HepG2 (cell line): Measurements from ENCODE around the gene GFY. TPM values are rescaled to one million over a fixed set of nuclear protein-coding genes. Genes with fewer than 3 reads are reported as not detected.

Experiments used
- ATAC-seq: fragments of 200-7000 bp; cut with Tn5 transposase; 3 replicates; pipeline ENCODE4 v1.9.1; 2020; ENCODE audit warnings: mild to moderate bottlenecking, moderate library complexity
- BruUV-seq: library from RNA; stranded (reverse); fragments of 400-500 nt; replicated peaks from 2 replicates; lab custom pipeline; 2021; lab: Mats Ljungman, UMichigan
- CTCF ChIA-PET: fragments of 300-600 bp; formaldehyde crosslinking; extraction: SDS; loops from one replicate; lab custom pipeline; 2021; ENCODE audit warnings: low total read pairs, inconsistent platforms, low intra/inter-chr PET ratio; lab: Yijun Ruan, JAX
- POLR2A ChIA-PET: fragments of 350-600 bp; sonication (Branson Sonifier 250); formaldehyde crosslinking; loops from one replicate; lab custom pipeline; 2020; ENCODE audit warnings: antibody characterized with exemption, inconsistent platforms; lab: Yijun Ruan, JAX
- DNase-seq: peaks from one replicate; pipeline ENCODE4 v3.0.0-alpha.2; 2015; ENCODE audit warnings: low spot score
- FAIRE-seq: peaks from 3 replicates; lab custom pipeline; 2011; peaks lifted over from hg19 to GRCh38; lab: Jason Lieb, UNC
- H2AFZ ChIP-seq: one replicate; pipeline ENCODE4 v1.6.1; 2011; ENCODE audit warnings: low read length, inconsistent platforms
- H3K27ac ChIP-seq: fragments of 300-600 bp; 3 replicates; pipeline ENCODE4 v1.8.0; 2011; ENCODE audit warnings: mixed run types, mild to moderate bottlenecking, mixed read lengths, low read length, inconsistent platforms; ENCODE audit not compliant: insufficient read depth; ENCODE audit errors: extremely low read length
- H3K27me3 ChIP-seq, 2 experiments: fragments of 200-600 bp in 1 of 2; 2 replicates in 1 of 2; 3 replicates in 1 of 2; pipeline versions ENCODE4 v1.6.0 to v1.8.0; 2011; ENCODE audit warnings: low read length in 2 of 2, mild to moderate bottlenecking in 2 of 2, moderate library complexity in 2 of 2, inconsistent platforms in 1 of 2; ENCODE audit not compliant: insufficient read depth in 2 of 2, control insufficient read depth in 1 of 2
- H3K36me3 ChIP-seq, 2 experiments: fragments of 200-600 bp in 1 of 2; replicated peaks in 1 of 2; 2 replicates in 1 of 2; 3 replicates in 1 of 2; pipeline versions ENCODE4 v1.5.1 to v1.8.0; 2011; ENCODE audit warnings: low read length in 2 of 2, inconsistent platforms in 1 of 2; ENCODE audit not compliant: insufficient read depth in 2 of 2, control insufficient read depth in 1 of 2
- H3K4me1 ChIP-seq: 2 replicates; pipeline ENCODE4 v1.5.1; 2012; ENCODE audit warnings: low read length, inconsistent platforms; ENCODE audit not compliant: insufficient read depth
- H3K4me2 ChIP-seq: 2 replicates; pipeline ENCODE4 v1.6.0; 2011; ENCODE audit warnings: low read depth, low read length, inconsistent platforms
- H3K4me3 ChIP-seq, 3 experiments: fragments of 200-600 bp in 1 of 3; sonication (generic), shearing (Covaris generic) in 1 of 3; replicated peaks in 1 of 3; 2 replicates each; pipeline ENCODE4 v1.5.1; 2011 to 2016; ENCODE audit warnings: low read length in 3 of 3, inconsistent platforms in 2 of 3, low read depth in 2 of 3, mild to moderate bottlenecking in 2 of 3, control low read depth in 1 of 3, mixed read lengths in 1 of 3; ENCODE audit not compliant: insufficient read depth in 1 of 3
- H3K79me2 ChIP-seq: one replicate; pipeline ENCODE4 v1.6.1; 2011; ENCODE audit warnings: low read length, inconsistent platforms; ENCODE audit not compliant: insufficient read depth
- H3K9ac ChIP-seq: 2 replicates; pipeline ENCODE4 v1.6.0; 2011; ENCODE audit warnings: mild to moderate bottlenecking, low read depth, low read length, inconsistent platforms; ENCODE audit not compliant: insufficient read depth
- H3K9me3 ChIP-seq: 2 replicates; pipeline ENCODE4 v1.5.1; 2012; ENCODE audit warnings: mild to moderate bottlenecking, low read length
- H4K20me1 ChIP-seq: 2 replicates; pipeline ENCODE4 v1.6.0; 2011; ENCODE audit warnings: inconsistent platforms, mild to moderate bottlenecking, low read length, moderate library complexity; ENCODE audit not compliant: insufficient read depth
- EZH2 ChIP-seq: conservative IDR thresholded peaks from 2 replicates; pipeline ENCODE4 v1.6.1; 2012; ENCODE audit warnings: mild to moderate bottlenecking, low read depth, low read length, moderate library complexity
- PHF5A ChIP-seq: IDR thresholded peaks from one replicate; pipeline ENCODE4 v1.6.1; 2018; ENCODE audit warnings: low read depth, missing genetic modification reagents; ENCODE audit not compliant: unreplicated experiment
- U2AF2 ChIP-seq: fragments of 200-400 bp; formaldehyde crosslinking; IDR thresholded peaks from 2 replicates; pipeline ENCODE4 v1.6.1; 2017; ENCODE audit warnings: low read depth, mild to moderate bottlenecking, low read length
- ZNF556 ChIP-seq: sonication (generic); formaldehyde crosslinking; IDR thresholded peaks from 2 replicates; pipeline ENCODE4 v1.4.0; 2020; ENCODE audit warnings: mild to moderate bottlenecking, missing genetic modification reagents, borderline replicate concordance
- WGBS: methylation state at CpG from one replicate; pipeline ENCODE4 v1.1.6; 2017; ENCODE audit warnings: low lambda C conversion rate; 5-methylcytosine and 5-hydroxymethylcytosine counted together
- in situ Hi-C: cut with HindIII; loops from 2 replicates; pipeline ENCODE4 v1.10.0; 2017; ENCODE audit warnings: low pct_unique_long_range_greater_than_20kb; ENCODE audit not compliant: extremely low pct_ligation_motif_present
- intact Hi-C: fragments of 100-400 bp; cut with micrococcal nuclease; formaldehyde crosslinking; loops from one replicate; pipeline ENCODE4 v1.10.0; 2022; ENCODE audit not compliant: unreplicated experiment
- polyA plus RNA-seq, 8 experiments: library from polyadenylated mRNA; depleted of rRNA in 3 of 8; stranded (reverse) in 7 of 8; unstranded in 1 of 8; fragments of >200 nt; fragmentation: Illumina TruSeq in 4 of 8; extraction: Trizol in 4 of 8; gene quantifications; 2 replicates each; pipeline versions ENCODE4 v1.2.1 to v1.2.3, GENCODE V29; 2011 to 2016; ENCODE audit warnings: low read depth in 4 of 8, missing spikeins in 1 of 8, mixed read lengths in 1 of 8; ENCODE audit not compliant: insufficient read depth in 1 of 8
- total RNA-seq, 5 experiments: library from RNA; depleted of rRNA; stranded (reverse); fragments of >200 nt; fragmentation: Illumina TruSeq; extraction: Trizol; gene quantifications; 2 replicates each; pipeline ENCODE4 v1.2.3, GENCODE V29; 2016; ENCODE audit warnings: low read depth in 1 of 5
- TF ChIP-seq, protein P1 (sequence below): sonication (generic); formaldehyde crosslinking; IDR thresholded peaks from 2 replicates; pipeline ENCODE4 v1.8.0; 2022; ENCODE audit warnings: mild to moderate bottlenecking, missing genetic modification reagents

Gene GFY
- total and polyA plus RNA-seq, 2 of the 13 experiments (the other 11 are each of a cell fraction or from before 2014, with no cell fraction given): not detected

DNA sequence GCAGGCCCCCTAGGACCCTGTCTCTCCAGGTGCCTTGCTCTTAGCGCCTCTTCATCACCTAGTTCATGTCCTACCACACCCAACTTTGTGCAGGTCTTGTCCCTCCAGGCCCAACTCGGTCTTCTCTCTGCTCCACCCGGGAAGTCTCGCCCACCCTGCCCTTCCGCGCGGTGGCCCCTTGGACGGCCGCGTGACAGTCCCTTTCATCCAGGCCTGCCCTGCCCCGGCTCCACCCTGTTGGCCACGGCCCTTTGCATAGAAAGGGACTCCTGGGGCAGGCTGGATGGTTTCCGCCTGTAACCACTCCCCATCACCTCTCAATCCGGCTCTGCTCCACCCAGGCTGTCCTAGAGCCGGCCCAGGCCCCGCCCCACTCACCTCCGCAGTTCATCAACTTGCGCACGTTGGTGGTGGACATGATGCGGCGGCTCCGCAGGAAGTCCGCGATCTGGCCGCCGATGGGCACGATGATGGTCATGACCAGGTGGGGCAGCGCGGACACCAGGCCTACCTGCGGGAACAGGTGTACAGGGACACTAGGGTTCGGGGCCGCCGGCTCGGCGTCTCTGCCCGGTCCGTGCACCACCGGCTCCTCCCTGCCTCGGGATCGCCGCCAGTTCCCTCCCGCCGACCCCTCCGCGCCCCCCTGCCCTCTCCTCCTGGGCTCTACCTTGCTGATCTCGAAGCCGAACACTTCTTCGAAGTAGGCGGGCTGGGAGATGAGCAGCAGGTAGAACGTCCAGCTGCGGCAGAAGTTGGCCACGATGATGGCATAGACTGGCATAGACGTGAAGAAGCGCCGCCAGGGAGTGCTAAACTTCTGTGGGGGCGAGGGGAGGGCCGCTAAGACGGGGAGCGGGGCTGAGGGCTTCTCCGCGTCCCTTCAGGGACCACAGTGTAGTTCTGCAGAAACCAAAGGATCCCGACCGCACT is 7.2 kb downstream of the GFY start:
- Histone ChIP-seq H3K9ac (no peak overlapping the region), H3K27ac (no peak overlapping the region), H3K4me2 (no peak overlapping the region), H3K79me2 (no peaks in the 10 kb centered on the region), H3K27me3 (peaks cover 7 to 85% of the 10 kb centered on the region in 2 experiments; a peak in 4 of 5 replicates), H2AFZ (no peak overlapping the region), H3K4me3 (no peak overlapping the region), H3K9me3 (no peaks in the 10 kb centered on the region), H3K4me1 (peaks cover 10% of the 10 kb centered on the region), H4K20me1 (no peaks in the 10 kb centered on the region), H3K36me3 (no peaks in the 10 kb centered on the region)
- in situ Hi-C loops (no loop called here), intact Hi-C loops (no loop called here)
- CTCF ChIA-PET: no interaction called here
- FAIRE-seq (no peak), ATAC-seq (no peak), DNase-seq (no peak)
- no TSS peak for BruUV-seq
- POLR2A ChIA-PET: no interaction called here
- 44% methylated on average over 43 of the region's 63 CpGs for WGBS
- TF ChIP-seq, protein P1, sequence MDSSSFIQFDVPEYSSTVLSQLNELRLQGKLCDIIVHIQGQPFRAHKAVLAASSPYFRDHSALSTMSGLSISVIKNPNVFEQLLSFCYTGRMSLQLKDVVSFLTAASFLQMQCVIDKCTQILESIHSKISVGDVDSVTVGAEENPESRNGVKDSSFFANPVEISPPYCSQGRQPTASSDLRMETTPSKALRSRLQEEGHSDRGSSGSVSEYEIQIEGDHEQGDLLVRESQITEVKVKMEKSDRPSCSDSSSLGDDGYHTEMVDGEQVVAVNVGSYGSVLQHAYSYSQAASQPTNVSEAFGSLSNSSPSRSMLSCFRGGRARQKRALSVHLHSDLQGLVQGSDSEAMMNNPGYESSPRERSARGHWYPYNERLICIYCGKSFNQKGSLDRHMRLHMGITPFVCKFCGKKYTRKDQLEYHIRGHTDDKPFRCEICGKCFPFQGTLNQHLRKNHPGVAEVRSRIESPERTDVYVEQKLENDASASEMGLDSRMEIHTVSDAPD (CRISPR knock-in tag): no peak
- TF ChIP-seq ZNF556 (no peak), PHF5A (no peak), U2AF2 (no peak), EZH2 (0 out of 2 replicates have a peak, but pooled peaks have one; percentile 56)
